ENCODE data around the gene ZNF646.

The ZNF646 gene

DNA sequence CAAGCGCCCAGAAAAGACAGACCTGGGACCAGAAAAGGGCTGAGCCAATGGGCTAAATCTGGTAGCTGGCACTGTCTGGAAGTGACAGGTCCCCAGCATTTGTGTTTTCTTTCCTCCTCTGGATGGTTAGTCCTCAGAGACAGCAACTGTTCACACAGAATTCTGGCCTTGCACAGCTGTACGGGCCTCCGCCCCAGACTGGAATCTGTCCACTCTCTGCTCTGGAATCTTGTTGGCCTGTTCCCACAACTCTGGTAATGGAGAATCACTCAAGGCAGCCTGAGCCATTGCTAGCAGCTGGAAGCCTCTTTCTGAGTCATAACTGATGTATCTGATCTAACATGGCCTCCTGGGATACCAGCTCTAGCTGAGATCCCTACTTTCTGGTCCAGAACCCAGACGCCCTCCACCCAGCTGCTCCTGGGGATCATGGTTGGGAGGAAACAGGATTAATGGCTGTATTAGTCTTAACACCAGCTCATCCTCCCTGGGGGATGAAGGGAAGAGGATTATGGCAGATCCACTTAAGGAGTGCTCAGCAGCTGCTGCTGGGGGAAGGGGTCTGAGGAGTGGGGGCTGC, 9.2 kb upstream of the ZNF646 start:
- no peak for DNase-seq (ENCODE audit: low read depth in 1 of 2, low spot score in 1 of 2)

GRCh38 chr16:31067342-31067741, 6.9 kb upstream of the ZNF646 start:
- DNase-seq (ENCODE audit: low read depth in 1 of 2, low spot score in 1 of 2) = no peak

DNA sequence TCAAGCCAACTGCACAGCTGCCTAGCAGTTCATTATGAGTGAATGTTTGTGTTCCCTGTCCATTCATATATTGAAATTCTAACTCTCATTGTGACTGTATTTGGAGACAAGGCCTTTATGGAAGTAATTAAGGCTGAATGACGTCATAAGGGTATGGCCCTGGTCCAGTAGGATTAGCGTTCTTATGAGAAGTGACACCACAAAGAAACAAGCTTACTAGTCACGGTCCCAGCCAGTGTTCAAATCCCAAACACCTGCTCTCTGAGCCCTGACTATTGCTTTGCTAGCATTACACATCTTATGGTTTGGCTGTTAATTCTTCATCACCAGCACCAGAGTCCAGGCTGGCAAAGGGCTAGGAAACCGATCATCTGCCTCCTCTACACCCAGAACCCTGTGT, 2.4 kb upstream of the ZNF646 start:
- DNase-seq (ENCODE audit: low read depth in 1 of 2, low spot score in 1 of 2) = no peak

DNA sequence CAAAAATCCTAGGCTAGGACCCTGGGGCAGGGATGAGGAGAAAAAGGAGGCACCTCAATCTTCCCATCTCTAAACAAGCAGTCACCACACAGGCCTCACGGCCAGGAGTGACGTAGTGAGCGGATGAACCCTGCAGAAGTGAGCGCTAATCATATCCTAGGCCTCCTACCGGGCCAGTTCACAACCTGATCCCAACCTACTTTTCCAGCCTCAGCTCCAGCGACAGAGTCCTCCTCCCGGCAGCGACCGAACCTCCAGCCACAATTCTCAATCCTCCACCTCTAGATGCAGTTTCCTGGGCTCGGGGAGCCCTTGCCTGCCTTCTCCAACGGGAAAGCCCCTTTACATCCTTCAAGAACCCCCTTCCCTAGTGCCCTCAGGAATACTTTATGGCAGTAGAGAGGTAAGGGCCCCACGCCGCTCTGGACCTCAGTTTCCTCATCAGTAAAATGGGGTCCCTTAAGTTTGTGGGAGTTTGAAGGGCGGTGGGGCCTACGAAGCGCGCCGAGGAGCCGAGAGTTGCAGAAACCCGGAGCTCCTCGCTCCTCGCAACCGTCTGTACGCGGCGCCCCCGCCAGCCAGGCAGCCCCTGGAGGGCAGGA, 1.6 kb upstream of the ZNF646 start:
- no peak for DNase-seq (ENCODE audit: low read depth in 1 of 2, low spot score in 1 of 2)

- DNase-seq (ENCODE audit: low read depth in 1 of 2, low spot score in 1 of 2) = peak; percentile 75 to 77
Observed at GRCh38 chr16:31073142-31073969, 866 bp upstream of the ZNF646 start.

- DNase-seq (ENCODE audit: low read depth in 1 of 2, low spot score in 1 of 2) = no peak
Observed at GRCh38 chr16:31074814-31075183, 577 bp downstream of the ZNF646 start.

GRCh38 chr16:31076319-31076718, 2.1 kb downstream of the ZNF646 start:
- DNase-seq (ENCODE audit: low read depth in 1 of 2, low spot score in 1 of 2) = no peak

GRCh38 chr16:31077024-31077423, 2.8 kb downstream of the ZNF646 start:
- DNase-seq (ENCODE audit: low read depth in 1 of 2, low spot score in 1 of 2) = no peak

DNA sequence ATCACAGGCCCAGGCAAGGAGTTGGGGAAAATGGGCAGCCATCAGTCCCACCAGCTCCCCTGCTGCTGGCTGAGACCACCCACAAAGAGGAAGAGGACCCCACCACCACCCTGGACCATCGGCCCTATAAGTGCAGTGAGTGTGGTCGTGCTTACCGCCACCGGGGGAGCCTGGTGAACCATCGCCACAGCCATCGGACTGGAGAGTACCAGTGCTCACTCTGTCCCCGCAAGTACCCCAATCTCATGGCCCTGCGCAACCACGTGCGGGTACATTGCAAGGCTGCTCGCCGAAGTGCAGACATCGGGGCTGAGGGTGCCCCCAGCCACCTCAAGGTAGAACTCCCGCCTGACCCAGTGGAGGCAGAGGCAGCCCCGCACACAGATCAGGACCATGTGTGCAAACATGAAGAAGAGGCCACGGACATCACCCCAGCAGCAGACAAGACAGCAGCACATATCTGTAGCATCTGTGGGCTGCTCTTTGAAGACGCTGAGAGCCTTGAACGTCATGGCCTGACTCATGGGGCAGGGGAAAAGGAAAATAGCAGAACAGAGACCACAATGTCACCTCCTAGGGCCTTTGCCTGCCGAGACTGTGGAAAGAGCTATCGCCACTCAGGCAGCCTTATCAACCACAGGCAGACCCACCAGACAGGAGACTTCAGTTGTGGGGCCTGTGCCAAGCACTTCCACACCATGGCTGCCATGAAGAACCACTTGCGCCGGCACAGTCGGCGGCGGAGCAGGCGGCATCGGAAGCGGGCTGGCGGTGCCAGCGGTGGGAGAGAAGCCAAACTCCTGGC, 3.6 kb downstream of the ZNF646 start:
- no peak for DNase-seq (ENCODE audit: low read depth in 1 of 2, low spot score in 1 of 2)

- no peak for DNase-seq (ENCODE audit: low read depth in 1 of 2, low spot score in 1 of 2)
Observed at GRCh38 chr16:31078597-31079341, 4.5 kb downstream of the ZNF646 start.

DNA sequence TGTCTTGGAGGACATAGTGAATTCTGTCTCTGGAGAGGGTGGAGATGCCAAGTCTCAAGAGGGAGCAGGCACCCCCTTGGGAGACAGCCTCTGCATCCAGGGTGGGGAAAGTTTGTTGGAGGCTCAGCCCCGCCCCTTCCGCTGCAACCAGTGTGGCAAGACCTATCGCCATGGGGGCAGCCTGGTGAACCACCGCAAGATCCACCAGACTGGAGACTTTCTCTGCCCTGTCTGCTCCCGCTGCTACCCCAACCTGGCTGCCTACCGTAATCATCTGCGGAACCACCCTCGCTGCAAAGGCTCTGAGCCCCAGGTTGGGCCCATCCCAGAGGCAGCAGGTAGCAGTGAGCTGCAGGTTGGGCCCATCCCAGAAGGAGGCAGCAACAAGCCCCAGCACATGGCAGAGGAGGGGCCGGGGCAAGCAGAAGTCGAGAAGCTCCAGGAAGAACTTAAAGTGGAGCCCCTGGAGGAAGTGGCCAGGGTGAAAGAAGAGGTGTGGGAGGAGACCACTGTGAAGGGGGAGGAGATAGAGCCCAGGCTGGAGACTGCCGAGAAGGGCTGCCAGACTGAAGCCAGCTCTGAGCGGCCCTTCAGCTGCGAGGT, 5.2 kb downstream of the ZNF646 start:
- no peak for DNase-seq (ENCODE audit: low read depth in 1 of 2, low spot score in 1 of 2)

GRCh38 chr16:31080035-31080629, 5.9 kb downstream of the ZNF646 start:
- DNase-seq (ENCODE audit: low read depth in 1 of 2, low spot score in 1 of 2) = no peak

GRCh38 chr16:31080756-31081419, 6.7 kb downstream of the ZNF646 start:
- no peak for DNase-seq (ENCODE audit: low read depth in 1 of 2, low spot score in 1 of 2)

DNA sequence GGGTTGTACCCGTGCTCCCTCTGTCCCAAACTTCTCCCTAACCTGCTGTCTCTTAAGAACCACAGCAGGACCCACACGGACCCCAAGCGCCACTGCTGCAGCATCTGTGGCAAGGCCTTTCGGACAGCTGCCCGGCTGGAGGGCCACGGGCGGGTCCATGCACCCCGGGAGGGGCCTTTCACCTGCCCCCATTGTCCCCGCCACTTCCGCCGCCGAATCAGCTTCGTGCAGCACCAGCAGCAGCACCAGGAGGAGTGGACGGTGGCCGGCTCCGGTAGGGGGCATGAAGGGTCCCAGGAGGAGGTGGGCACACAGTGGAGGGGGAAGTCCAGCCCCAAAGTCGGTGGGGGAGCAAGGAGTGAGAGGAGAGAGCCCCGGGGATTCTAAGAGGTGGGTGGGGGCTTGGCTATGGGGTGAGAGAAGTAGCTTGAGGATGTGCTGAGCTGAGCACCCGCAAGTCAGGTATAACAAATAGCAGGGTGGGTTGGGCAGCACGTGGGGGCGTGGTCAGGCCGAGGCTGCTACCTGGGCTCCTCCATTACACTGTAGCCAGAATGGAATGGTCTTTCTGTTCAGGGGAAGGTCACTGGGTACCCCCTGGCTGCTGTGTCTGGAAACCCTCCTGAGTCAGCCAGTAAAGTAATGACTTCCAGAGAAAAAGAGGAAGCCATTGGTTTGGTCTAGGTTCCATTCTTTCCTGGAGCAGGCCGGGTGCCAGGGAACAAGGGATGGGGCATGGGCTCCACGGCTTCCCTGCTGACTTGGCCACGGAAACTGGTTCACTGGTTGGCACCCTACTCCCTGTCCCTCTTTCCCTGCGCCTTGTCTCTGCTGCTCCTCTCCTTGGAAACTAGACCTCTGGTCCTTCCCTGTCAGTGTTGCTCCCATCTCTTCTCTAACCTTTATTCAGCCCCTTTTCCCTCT, 7.5 kb downstream of the ZNF646 start:
- no peak for DNase-seq (ENCODE audit: low read depth in 1 of 2, low spot score in 1 of 2)

- no peak for DNase-seq (ENCODE audit: low read depth in 1 of 2, low spot score in 1 of 2)
Observed at GRCh38 chr16:31082368-31083045, 8.3 kb downstream of the ZNF646 start.

- no peak for DNase-seq (ENCODE audit: low read depth in 1 of 2, low spot score in 1 of 2)
Observed at GRCh38 chr16:31083081-31083480, 8.9 kb downstream of the ZNF646 start.

DNA sequence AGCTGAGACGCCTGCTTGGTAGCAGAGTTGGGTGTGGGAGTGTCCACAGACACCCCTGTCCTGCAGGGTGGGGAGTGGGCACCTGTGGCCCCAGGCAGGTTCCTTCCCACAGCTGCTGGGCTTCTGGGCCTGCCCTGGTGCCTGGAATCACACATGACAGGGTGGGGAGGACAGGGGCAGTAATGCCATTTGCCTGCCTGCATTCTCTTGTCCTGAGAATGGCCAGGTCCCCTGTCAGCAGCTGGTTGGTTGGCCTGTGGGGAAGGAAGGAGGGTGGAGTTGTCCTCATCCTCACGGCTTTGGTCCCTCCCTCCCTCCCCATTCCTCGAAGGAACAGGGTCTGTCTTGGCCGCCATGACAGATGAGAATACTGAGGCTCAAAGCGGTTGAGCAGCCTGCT, 9.3 kb downstream of the ZNF646 start:
- DNase-seq (ENCODE audit: low read depth in 1 of 2, low spot score in 1 of 2) = no peak

DNA sequence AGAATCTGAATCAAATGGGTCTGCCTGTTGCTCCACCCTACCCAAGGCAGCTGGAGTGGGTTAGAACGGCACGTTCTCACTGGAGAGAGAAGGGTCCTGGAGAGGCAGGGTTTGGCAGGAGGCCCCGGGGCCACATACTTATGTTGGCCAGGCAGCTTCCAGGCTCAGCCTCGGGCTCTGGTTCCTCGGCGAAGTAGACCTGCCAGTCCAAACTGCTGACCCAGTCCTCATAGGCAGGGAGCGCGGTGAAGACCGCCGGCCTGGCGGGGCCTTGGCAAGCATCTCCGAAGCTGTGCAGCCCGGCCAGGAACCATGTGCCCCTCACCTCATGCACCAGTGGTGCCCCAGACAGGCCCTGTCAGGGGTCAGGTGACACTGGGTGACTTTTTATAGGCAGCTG, 9.8 kb downstream of the ZNF646 start:
- DNase-seq (ENCODE audit: low read depth in 1 of 2, low spot score in 1 of 2) = no peak

All from activated T-helper 1 cell treated with anti-CD3 and anti-CD28 coated beads, Interleukin-2, amount 50 U/mL, for 16 hours (primary cell).